ENCODE results near the gene NLK. TPM values are rescaled to one million over a fixed set of nuclear protein-coding genes. Genes with fewer than 3 reads are reported as not detected.

The NLK gene
- total RNA-seq, result 10 to 100 TPM; 19.8 to 37.0 TPM

DNA sequence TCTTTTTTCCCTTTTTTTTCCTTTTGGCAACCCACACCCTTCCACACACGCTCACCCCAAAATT is at the start of gene NLK:
TSS of gene NLK (plus strand) at position 21 of the 64 bp plus-strand sequence. CDS start 197 bp downstream, outside the sequence.
- WGBS, result 87% methylated on average over 1 of the region's 1 CpG
- H3K36me3 ChIP-seq, result no peaks in the 10 kb centered on the region
- peaks cover 9% of the 10 kb centered on the region for H3K4me1 ChIP-seq (replicated peaks)
- no peak for DNase-seq (ENCODE audit: low spot score)
- H3K4me3 ChIP-seq, result peak within 1 kb of the TSS; percentile 84 to 95
- H3K27me3 ChIP-seq (replicated peaks; ENCODE audit: insufficient read depth), result no peaks in the 10 kb centered on the region
- no peak for TF ChIP-seq POLR2AphosphoS5 (IDR thresholded peaks at IDR 0.05)
- TF ChIP-seq, protein P1, sequence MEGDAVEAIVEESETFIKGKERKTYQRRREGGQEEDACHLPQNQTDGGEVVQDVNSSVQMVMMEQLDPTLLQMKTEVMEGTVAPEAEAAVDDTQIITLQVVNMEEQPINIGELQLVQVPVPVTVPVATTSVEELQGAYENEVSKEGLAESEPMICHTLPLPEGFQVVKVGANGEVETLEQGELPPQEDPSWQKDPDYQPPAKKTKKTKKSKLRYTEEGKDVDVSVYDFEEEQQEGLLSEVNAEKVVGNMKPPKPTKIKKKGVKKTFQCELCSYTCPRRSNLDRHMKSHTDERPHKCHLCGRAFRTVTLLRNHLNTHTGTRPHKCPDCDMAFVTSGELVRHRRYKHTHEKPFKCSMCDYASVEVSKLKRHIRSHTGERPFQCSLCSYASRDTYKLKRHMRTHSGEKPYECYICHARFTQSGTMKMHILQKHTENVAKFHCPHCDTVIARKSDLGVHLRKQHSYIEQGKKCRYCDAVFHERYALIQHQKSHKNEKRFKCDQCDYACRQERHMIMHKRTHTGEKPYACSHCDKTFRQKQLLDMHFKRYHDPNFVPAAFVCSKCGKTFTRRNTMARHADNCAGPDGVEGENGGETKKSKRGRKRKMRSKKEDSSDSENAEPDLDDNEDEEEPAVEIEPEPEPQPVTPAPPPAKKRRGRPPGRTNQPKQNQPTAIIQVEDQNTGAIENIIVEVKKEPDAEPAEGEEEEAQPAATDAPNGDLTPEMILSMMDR (IDR thresholded peaks at IDR 0.05), result no peak
- no peak for TF ChIP-seq POLR2A (IDR thresholded peaks at IDR 0.05)
- peak within 1 kb of the TSS; percentile 84 to 85 for H3K27ac ChIP-seq
- intact Hi-C loops (cut with DNase I), result no loop called here
- H3K9me3 ChIP-seq, result no peaks in the 10 kb centered on the region

DNA sequence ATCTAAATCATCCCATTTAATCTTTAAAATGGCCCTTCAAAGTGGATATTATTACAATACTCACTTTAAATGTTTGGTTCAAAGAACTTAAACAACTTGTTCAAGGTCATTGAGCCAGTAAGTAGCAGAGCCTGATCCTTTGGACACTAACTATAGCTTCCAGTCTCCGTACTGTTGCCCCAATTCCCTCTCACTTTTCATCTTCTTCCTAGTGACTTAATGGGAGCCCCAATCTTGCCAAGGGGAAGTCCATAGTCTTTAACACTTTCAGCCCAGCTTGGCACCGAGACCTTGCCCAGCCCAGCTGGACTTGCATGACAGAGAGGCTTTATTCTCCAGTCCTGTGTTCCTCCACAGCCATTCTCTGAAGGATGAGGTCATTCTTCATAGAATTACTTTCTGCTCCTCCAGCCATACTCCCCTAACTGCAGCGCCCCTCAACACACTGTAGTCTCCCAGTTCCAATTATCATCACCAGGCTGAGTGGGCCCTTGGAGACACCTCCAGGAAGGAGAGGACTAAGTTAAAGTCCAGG is 49.2 kb upstream of the NLK start:
- Histone ChIP-seq H3K27me3 (replicated peaks; ENCODE audit: insufficient read depth) (no peaks in the 10 kb centered on the region), H3K27ac (no peak overlapping the region), H3K4me3 (no peak overlapping the region), H3K4me1 (replicated peaks) (no peaks in the 10 kb centered on the region), H3K9me3 (no peaks in the 10 kb centered on the region), H3K36me3 (no peaks in the 10 kb centered on the region)
- 87% methylated on average over 3 of the region's 3 CpGs for WGBS
- TF ChIP-seq, protein P1 (IDR thresholded peaks at IDR 0.05), result no peak
- TF ChIP-seq POLR2AphosphoS5 (IDR thresholded peaks at IDR 0.05) (no peak), POLR2A (IDR thresholded peaks at IDR 0.05) (no peak)
- intact Hi-C loops (cut with DNase I), result no loop called here
- DNase-seq (ENCODE audit: low spot score), result no peak

DNA sequence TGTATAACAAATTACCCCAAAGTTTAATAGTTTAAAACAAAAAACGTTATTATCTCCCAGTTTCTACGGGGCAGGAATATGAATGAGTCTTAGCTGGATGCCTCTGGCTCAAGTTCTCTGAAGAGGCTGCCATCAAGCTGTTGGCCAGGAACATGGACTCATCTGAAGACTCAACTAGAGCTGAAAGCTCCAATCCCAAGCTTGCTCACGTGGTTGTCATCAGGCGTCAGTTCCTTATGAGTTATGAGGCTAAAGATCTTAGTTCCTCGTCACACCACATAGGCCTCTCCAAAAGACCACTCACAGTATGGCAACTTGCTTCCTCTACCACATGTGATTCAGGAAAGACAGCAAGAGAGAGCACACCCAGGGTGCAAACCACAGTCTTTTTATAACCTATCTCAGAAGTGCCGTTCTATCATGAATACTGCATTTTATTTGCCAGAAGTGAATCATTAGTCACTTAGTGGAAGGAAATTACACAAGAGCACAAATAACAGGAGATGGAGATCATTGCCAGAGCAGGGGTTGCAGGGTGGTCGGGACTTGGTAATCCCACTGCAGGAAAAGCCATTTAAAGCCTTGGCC is 48.7 kb upstream of the NLK start:
- TF ChIP-seq, protein P1 (IDR thresholded peaks at IDR 0.05), result no peak
- TF ChIP-seq POLR2AphosphoS5 (IDR thresholded peaks at IDR 0.05), result no peak
- no peak for TF ChIP-seq POLR2A (IDR thresholded peaks at IDR 0.05)
- 84% methylated on average over 7 of the region's 7 CpGs for WGBS
- intact Hi-C loops (cut with DNase I), result no loop called here
- no peaks in the 10 kb centered on the region for H3K4me1 ChIP-seq (replicated peaks)
- no peak for DNase-seq (ENCODE audit: low spot score)
- no peaks in the 10 kb centered on the region for H3K9me3 ChIP-seq
- H3K27me3 ChIP-seq (replicated peaks; ENCODE audit: insufficient read depth), result no peaks in the 10 kb centered on the region
- no peak overlapping the region for H3K27ac ChIP-seq
- H3K36me3 ChIP-seq, result no peaks in the 10 kb centered on the region
- H3K4me3 ChIP-seq, result no peak overlapping the region

DNA sequence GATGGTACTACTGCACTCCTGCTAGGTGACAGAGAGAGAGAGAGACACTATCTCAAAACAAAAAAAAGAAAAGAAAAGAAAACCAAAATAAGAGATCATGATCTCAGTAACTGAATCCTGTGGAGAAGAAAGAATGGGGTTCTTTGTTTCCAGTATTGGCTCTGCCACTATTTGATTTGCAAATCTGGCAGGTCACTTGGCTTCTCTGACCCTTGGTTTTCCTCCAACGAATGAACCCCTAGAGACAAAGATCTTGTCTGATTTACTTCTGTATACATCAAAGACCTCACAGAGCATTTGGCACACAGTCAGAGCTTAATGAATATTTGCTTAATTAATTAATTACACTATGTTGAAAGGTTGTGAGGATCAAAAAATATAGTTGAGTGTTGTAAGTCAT is 47.9 kb upstream of the NLK start:
- Histone ChIP-seq H3K9me3 (no peaks in the 10 kb centered on the region), H3K27me3 (replicated peaks; ENCODE audit: insufficient read depth) (no peaks in the 10 kb centered on the region), H3K4me3 (no peak overlapping the region), H3K4me1 (replicated peaks) (no peaks in the 10 kb centered on the region), H3K36me3 (no peaks in the 10 kb centered on the region), H3K27ac (no peak overlapping the region)
- 17% methylated on average over 1 of the region's 1 CpG for WGBS
- TF ChIP-seq POLR2A (IDR thresholded peaks at IDR 0.05) (no peak), POLR2AphosphoS5 (IDR thresholded peaks at IDR 0.05) (no peak)
- TF ChIP-seq, protein P1 (IDR thresholded peaks at IDR 0.05), result no peak
- DNase-seq (ENCODE audit: low spot score), result no peak
- intact Hi-C loops (cut with DNase I), result no loop called here

DNA sequence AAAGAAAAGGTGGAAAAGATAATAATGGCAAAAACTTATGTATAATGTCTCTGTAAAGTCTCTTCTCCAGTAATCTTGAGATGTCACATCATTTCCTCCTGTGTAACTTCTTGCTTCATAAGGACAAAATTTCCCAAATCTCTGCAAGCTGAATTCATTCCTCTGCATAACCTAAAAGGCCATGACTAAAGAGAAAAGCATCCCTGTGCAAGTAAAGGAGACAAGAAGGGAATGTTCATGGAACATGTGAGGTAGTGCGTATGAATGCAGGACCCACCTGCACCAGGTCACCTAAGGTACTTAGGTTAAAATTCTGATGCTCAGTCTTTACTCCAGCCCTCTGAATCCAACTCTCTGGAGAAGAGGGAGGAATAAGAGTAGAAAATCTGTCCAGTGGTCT is 46.9 kb upstream of the NLK start:
- no peak for TF ChIP-seq POLR2AphosphoS5 (IDR thresholded peaks at IDR 0.05)
- TF ChIP-seq, protein P1 (IDR thresholded peaks at IDR 0.05), result no peak
- no peak for TF ChIP-seq POLR2A (IDR thresholded peaks at IDR 0.05)
- Histone ChIP-seq H3K36me3 (no peaks in the 10 kb centered on the region), H3K9me3 (no peaks in the 10 kb centered on the region), H3K4me1 (replicated peaks) (no peaks in the 10 kb centered on the region), H3K4me3 (no peak overlapping the region), H3K27ac (no peak overlapping the region), H3K27me3 (replicated peaks; ENCODE audit: insufficient read depth) (no peaks in the 10 kb centered on the region)
- 0% methylated on average over 1 of the region's 1 CpG for WGBS
- intact Hi-C loops (cut with DNase I), result no loop called here
- DNase-seq (ENCODE audit: low spot score), result no peak
